ENCODE results near the gene PAX5.

DNA sequence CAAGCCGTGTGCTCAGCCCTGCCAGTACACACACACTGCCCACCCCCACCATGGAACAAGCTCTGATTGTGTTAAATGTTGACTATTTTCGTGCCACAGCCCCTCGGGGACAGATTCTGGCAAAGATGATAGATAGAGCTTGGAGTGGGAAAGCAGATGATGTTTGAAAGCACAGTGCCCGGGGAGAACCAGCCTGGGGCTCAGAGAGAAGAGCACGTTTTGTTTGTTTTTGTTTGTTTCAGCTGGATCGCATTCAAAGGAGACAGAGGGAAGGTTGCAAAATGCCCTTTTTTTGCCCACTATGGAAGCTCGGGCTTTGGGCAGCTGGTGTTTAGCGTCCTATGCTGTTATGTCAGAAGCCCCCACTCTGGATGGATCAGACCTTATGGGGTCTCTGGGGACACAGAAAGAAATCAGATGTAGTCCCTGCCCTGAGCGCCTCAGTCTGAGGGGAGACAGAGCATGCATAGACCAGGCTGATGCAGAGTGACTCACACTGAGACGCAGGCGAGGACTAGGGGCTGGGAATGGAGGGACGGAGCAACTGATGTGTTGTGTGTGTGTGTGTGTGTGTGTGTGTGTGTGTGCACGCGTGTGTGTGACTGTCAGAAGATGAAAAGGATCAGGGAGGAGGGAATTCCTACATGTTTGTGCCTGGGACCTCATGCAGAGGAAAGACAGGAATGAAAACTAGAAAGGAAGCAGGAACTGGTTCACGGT, 231.7 kb downstream of the PAX5 start:
- TF ChIP-seq, protein P1, sequence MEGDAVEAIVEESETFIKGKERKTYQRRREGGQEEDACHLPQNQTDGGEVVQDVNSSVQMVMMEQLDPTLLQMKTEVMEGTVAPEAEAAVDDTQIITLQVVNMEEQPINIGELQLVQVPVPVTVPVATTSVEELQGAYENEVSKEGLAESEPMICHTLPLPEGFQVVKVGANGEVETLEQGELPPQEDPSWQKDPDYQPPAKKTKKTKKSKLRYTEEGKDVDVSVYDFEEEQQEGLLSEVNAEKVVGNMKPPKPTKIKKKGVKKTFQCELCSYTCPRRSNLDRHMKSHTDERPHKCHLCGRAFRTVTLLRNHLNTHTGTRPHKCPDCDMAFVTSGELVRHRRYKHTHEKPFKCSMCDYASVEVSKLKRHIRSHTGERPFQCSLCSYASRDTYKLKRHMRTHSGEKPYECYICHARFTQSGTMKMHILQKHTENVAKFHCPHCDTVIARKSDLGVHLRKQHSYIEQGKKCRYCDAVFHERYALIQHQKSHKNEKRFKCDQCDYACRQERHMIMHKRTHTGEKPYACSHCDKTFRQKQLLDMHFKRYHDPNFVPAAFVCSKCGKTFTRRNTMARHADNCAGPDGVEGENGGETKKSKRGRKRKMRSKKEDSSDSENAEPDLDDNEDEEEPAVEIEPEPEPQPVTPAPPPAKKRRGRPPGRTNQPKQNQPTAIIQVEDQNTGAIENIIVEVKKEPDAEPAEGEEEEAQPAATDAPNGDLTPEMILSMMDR (IDR thresholded peaks at IDR 0.05), result no peak
- no peak for TF ChIP-seq ZFX (IDR thresholded peaks at IDR 0.05; ENCODE audit: borderline replicate concordance)
